Ectodermal cell (in vitro differentiated cells): ENCODE data around the gene HEXD.

Experiments used
- H3K27ac ChIP-seq: 2 replicates; pipeline ENCODE4 v1.7.0; 2013; ENCODE audit warnings: mild to moderate bottlenecking, low read depth, low read length; ENCODE audit not compliant: insufficient read depth, poor library complexity, severe bottlenecking
- H3K27me3 ChIP-seq: 2 replicates; pipeline ENCODE4 v1.7.0; 2013; ENCODE audit warnings: mild to moderate bottlenecking, low read length; ENCODE audit not compliant: insufficient read depth, control insufficient read depth, poor library complexity, severe bottlenecking
- H3K36me3 ChIP-seq: one replicate; pipeline ENCODE4 v1.7.0; 2013; ENCODE audit warnings: low read length; ENCODE audit not compliant: control insufficient read depth, insufficient read depth
- H3K4me1 ChIP-seq: one replicate; pipeline ENCODE4 v1.7.0; 2013; ENCODE audit warnings: low read length; ENCODE audit not compliant: control insufficient read depth, insufficient read depth
- H3K4me3 ChIP-seq: 2 replicates; pipeline ENCODE4 v1.7.0; 2013; ENCODE audit warnings: low read depth, low read length, control low read depth; ENCODE audit not compliant: insufficient read depth
- H3K9me3 ChIP-seq: 2 replicates; pipeline ENCODE4 v1.7.0; 2013; ENCODE audit warnings: mild to moderate bottlenecking, low read length, moderate library complexity; ENCODE audit not compliant: control insufficient read depth
- WGBS, 2 experiments: methylation state at CpG; one replicate each; pipeline ENCODE4 v1.1.7; 2013; ENCODE audit warnings: missing lambda C conversion rate in 2 of 2; 5-methylcytosine and 5-hydroxymethylcytosine counted together

Gene HEXD

GRCh38 chr17:82399041-82399441, 19.1 kb upstream of the HEXD start:
- no peaks in the 10 kb centered on the region for H3K9me3 ChIP-seq
- no peaks in the 10 kb centered on the region for H3K27me3 ChIP-seq
- H3K4me1 ChIP-seq = no peaks in the 10 kb centered on the region
- 93% methylated on average over 13 of the region's 13 CpGs for WGBS, 2 experiments
- no peak overlapping the region for H3K27ac ChIP-seq
- no peak overlapping the region for H3K4me3 ChIP-seq
- H3K36me3 ChIP-seq = peaks cover 7% of the 10 kb centered on the region

- Histone ChIP-seq H3K4me1 (no peaks in the 10 kb centered on the region), H3K27me3 (no peaks in the 10 kb centered on the region), H3K36me3 (peaks cover 7% of the 10 kb centered on the region), H3K27ac (no peak overlapping the region), H3K4me3 (no peak overlapping the region), H3K9me3 (no peaks in the 10 kb centered on the region)
- 87 to 88% methylated on average over 18 of the region's 18 CpGs for WGBS, 2 experiments
These were observed 18.5 kb upstream of the HEXD start for GRCh38 chr17:82399601-82400101.

DNA sequence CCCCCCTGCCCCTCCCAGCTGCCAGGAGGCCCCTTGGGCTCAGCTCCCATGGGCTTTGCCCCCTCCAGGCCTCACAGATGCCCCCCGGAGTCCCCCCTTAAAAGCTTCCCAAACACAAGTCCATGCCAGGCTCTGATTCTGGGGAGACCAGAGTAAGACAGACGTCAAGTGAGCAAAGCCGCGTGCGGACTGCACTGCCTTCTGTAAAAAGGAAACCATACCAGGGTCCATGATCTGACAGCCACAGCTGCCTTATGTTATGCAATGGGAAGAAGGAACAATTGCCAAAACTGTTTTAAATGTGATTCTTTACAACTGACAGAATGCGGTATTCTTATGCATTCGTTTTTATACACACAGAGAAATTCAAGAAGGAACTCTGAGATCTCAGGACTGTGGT, 17.9 kb upstream of the HEXD start:
- 94% methylated on average over 7 of the region's 7 CpGs for WGBS, 2 experiments
- H3K36me3 ChIP-seq = peaks cover 7% of the 10 kb centered on the region
- H3K9me3 ChIP-seq = no peaks in the 10 kb centered on the region
- no peak overlapping the region for H3K27ac ChIP-seq
- no peaks in the 10 kb centered on the region for H3K27me3 ChIP-seq
- no peak overlapping the region for H3K4me3 ChIP-seq
- H3K4me1 ChIP-seq = no peaks in the 10 kb centered on the region

- 95 to 96% methylated on average over 16 to 17 of the region's 19 CpGs for WGBS, 2 experiments
- H3K27ac ChIP-seq = no peak overlapping the region
These were observed 17.3 kb upstream of the HEXD start for GRCh38 chr17:82400830-82401229.

GRCh38 chr17:82402865-82403264, 15.3 kb upstream of the HEXD start:
- H3K36me3 ChIP-seq = peaks cover 7% of the 10 kb centered on the region
- no peaks in the 10 kb centered on the region for H3K4me1 ChIP-seq
- H3K9me3 ChIP-seq = no peaks in the 10 kb centered on the region
- 94% methylated on average over 7 of the region's 7 CpGs for WGBS, 2 experiments
- no peaks in the 10 kb centered on the region for H3K27me3 ChIP-seq
- H3K4me3 ChIP-seq = no peak overlapping the region
- H3K27ac ChIP-seq = no peak overlapping the region

More at GRCh38 chr17:82400830-82401229, 17.3 kb upstream of the HEXD start:
- no peak overlapping the region for H3K4me3 ChIP-seq
- no peaks in the 10 kb centered on the region for H3K27me3 ChIP-seq
- no peaks in the 10 kb centered on the region for H3K9me3 ChIP-seq
- peaks cover 7% of the 10 kb centered on the region for H3K36me3 ChIP-seq
- no peaks in the 10 kb centered on the region for H3K4me1 ChIP-seq

GRCh38 chr17:82403662-82404660, 14.2 kb upstream of the HEXD start:
- H3K27me3 ChIP-seq = no peaks in the 10 kb centered on the region
- 97% methylated on average over 67 of the region's 67 CpGs for WGBS, 2 experiments
- H3K4me3 ChIP-seq = no peak overlapping the region
- H3K27ac ChIP-seq = no peak overlapping the region
- peaks cover 7% of the 10 kb centered on the region for H3K36me3 ChIP-seq
- H3K4me1 ChIP-seq = no peaks in the 10 kb centered on the region
- no peaks in the 10 kb centered on the region for H3K9me3 ChIP-seq

GRCh38 chr17:82405051-82405450, 13.1 kb upstream of the HEXD start:
- no peak overlapping the region for H3K27ac ChIP-seq
- H3K4me3 ChIP-seq = no peak overlapping the region
- peaks cover 7% of the 10 kb centered on the region for H3K36me3 ChIP-seq
- no peaks in the 10 kb centered on the region for H3K9me3 ChIP-seq
- no peaks in the 10 kb centered on the region for H3K27me3 ChIP-seq
- WGBS, 2 experiments = 92 to 95% methylated on average over 14 of the region's 14 CpGs
- H3K4me1 ChIP-seq = no peaks in the 10 kb centered on the region

DNA sequence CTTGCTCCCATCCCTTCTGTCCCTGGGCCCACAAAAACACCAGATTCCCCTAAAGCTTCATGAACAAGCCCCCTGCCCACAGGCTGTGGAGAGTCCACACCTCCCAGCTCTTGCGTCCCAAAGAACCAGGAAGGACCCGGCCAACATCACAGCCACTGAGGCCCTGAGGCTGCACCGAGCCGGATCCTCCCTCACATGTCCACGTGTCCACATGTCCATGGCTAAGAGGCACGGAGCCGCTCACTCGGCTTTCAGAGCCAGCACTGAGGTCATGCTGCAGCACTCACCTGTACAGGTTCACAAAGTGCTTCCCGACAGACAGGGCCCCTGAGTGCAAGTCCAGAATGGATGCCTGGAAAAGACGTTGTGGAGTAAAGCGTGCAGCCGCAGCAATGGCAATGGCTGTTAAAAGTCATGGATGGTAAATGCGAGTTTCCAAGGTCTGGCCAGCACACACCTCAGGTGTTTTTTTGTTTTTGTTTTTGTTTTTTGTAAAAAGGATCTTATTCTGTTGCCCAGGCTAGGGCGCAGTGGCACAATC, 11.9 kb upstream of the HEXD start:
- no peaks in the 10 kb centered on the region for H3K9me3 ChIP-seq
- 96 to 97% methylated on average over 14 of the region's 14 CpGs for WGBS, 2 experiments

DNA sequence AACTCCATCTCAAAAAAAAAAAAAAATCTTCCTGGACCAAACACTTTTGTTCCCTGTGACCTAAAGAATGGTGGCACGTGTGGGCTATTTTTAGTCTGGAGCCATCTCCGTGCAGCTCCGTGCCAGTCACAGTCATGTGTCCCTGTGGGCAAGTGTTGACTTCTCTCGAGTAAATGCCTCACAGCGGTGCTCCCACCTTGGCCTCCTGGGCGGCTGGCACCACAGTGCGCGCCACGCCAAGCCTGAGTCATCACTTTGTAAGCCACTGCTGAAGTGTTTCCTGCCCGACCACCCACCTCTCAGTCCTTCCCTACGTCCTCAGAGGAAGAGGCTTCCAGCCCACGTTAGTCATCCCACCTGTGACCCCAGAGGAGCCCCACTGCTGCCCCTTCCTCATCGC, 10.9 kb upstream of the HEXD start:
- no peak overlapping the region for H3K27ac ChIP-seq
- H3K4me1 ChIP-seq = no peaks in the 10 kb centered on the region
- H3K27me3 ChIP-seq = no peaks in the 10 kb centered on the region
- no peaks in the 10 kb centered on the region for H3K9me3 ChIP-seq
- no peak overlapping the region for H3K4me3 ChIP-seq
- WGBS, 2 experiments = 95 to 96% methylated on average over 13 of the region's 13 CpGs
- H3K36me3 ChIP-seq = no peaks in the 10 kb centered on the region

More for the DNA sequence above, 11.9 kb upstream of the HEXD start:
- H3K27me3 ChIP-seq = no peaks in the 10 kb centered on the region
- no peaks in the 10 kb centered on the region for H3K4me1 ChIP-seq
- H3K27ac ChIP-seq = no peak overlapping the region
- H3K36me3 ChIP-seq = peaks cover 7% of the 10 kb centered on the region
- H3K4me3 ChIP-seq = no peak overlapping the region

DNA sequence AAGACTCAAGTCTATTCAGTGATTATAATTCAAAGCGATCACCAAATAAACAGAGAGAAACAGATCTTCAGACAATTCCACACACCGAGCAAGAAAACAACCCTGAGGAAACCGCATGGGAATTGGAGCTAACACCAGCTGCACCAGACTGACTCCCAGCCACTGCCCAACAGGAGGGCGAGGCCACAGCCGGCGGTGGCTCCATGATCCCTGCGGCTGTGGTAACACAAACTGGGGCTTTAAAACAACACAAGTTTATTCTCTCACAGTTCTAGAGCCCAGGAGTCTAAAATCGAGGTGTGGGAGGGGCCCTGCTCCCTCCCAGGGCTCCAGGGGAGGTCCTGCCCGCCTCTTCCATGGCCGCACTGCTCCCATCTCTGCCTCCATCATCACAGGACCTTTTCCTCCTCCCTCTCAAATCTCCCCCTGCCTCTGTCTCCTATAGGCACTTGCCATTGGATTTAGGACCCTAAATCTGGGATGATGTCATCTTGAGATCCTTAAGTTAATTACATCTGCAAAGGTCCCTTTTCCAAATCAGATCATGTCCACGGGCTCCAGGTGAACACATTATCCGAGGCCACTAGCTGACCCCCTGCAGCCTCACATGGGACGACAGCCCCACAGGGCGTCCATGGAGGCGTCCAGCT, 9.7 kb upstream of the HEXD start:
- Histone ChIP-seq H3K9me3 (no peaks in the 10 kb centered on the region), H3K27me3 (no peaks in the 10 kb centered on the region), H3K4me3 (no peak overlapping the region), H3K27ac (no peak overlapping the region), H3K36me3 (no peaks in the 10 kb centered on the region), H3K4me1 (no peaks in the 10 kb centered on the region)
- 93% methylated on average over 15 of the region's 15 CpGs for WGBS, 2 experiments
